Pancreas (tissue), 10 donors: ENCODE results near the gene CIAPIN1. TPM values are rescaled to one million over a fixed set of nuclear protein-coding genes. Genes with fewer than 3 reads are reported as not detected.

ENCODE experiments used
- ATAC-seq, 4 donors: fragments of 200-7000 bp; cut with Tn5 transposase; one replicate each; pipeline versions ENCODE4 v1.8.0 to v1.9.1; 2020; ENCODE audit warnings: mild to moderate bottlenecking in 4 of 4, moderate library complexity in 4 of 4
- DNase-seq, 6 donors: peaks; one replicate each; pipeline ENCODE4 v3.0.0-alpha.2; 2020
- FAIRE-seq: peaks from 2 replicates; lab custom pipeline; 2012; peaks lifted over from hg19 to GRCh38; lab: Jason Lieb, UNC
- H3K27ac ChIP-seq, 4 donors: fragments of 200-600 bp; sonication (generic); 1 replicate in 3 of 4; 2 replicates in 1 of 4; pipeline versions ENCODE4 v1.5.0 to v1.8.0; 2020
- H3K27me3 ChIP-seq, 4 donors: fragments of 200-600 bp; one replicate each; pipeline ENCODE4 v1.8.0; 2021
- H3K36me3 ChIP-seq, 3 donors: fragments of 200-600 bp; sonication (generic) in 1 of 3; one replicate each; pipeline versions ENCODE4 v1.5.0 to v1.8.0; 2020 to 2021
- H3K4me1 ChIP-seq, 3 donors: fragments of 200-600 bp; one replicate each; pipeline ENCODE4 v1.8.0; 2021
- H3K4me3 ChIP-seq, 4 donors: fragments of 200-600 bp; sonication (generic) in 2 of 4; one replicate each; pipeline versions ENCODE4 v1.5.0 to v1.8.0; 2020 to 2021
- H3K9me3 ChIP-seq, 4 donors: fragments of 200-600 bp; one replicate each; pipeline ENCODE4 v1.8.0; 2021
- WGBS, 2 donors: extraction: QIAGEN DNeasy Blood & Tissue Kit; methylation state at CpG; one replicate each; pipeline ENCODE4 v1.1.7; 2013; 5-methylcytosine and 5-hydroxymethylcytosine counted together
- intact Hi-C, 3 donors: fragments of 100-400 bp; cut with DNase I; formaldehyde crosslinking; loops; one replicate each; pipeline versions ENCODE4 v1.11.1 to v1.14.2; 2022
- polyA plus RNA-seq, 2 donors: library from polyadenylated mRNA; stranded (reverse); fragments of 200-250 nt; gene quantifications; one replicate each; pipeline ENCODE4 v1.2.3, GENCODE V29; 2013
- total RNA-seq, 6 donors: library from RNA; stranded (reverse); fragmentation: NEBNext Ultra II Directional in 4 of 6; extraction: Animal tissue kit (Norgen Biotek cat#: 25700) in 4 of 6; gene quantifications; one replicate each; pipeline versions ENCODE4 v1.2.1 to v1.2.4, GENCODE V29; 2021 to 2023
- TF ChIP-seq, protein P1 (sequence below), 4 donors: fragments of 200-600 bp; sonication (generic) in 3 of 4; IDR thresholded peaks; one replicate each; pipeline versions ENCODE4 v1.5.0 to v1.8.0; 2021; ENCODE audit warnings: antibody characterized with exemption in 4 of 4
- donor health status: healthy with polysubstance abuse.
- donor health status: DM: no; HTN: no; CAD: no; lungs with moderate emphysema.
- donor health status: DM: no; HTN: no; CAD: no.
- donor health status: control.
- donor health status: control.
- donor health status: Bipolar disorder and iron deficiency.
- donor health status: DM: yes; HTN: yes; CAD: no.
- donor health status: DM: no; HTN: no; CAD: no.
- donor health status: DM: no; HTN: no; CAD: no.
- donor health status: DM: yes; HTN: yes; CAD: no.

Gene CIAPIN1
- total and polyA plus RNA-seq, 8 donors = 11.6 to 23.8 (median 17.2) TPM

DNA sequence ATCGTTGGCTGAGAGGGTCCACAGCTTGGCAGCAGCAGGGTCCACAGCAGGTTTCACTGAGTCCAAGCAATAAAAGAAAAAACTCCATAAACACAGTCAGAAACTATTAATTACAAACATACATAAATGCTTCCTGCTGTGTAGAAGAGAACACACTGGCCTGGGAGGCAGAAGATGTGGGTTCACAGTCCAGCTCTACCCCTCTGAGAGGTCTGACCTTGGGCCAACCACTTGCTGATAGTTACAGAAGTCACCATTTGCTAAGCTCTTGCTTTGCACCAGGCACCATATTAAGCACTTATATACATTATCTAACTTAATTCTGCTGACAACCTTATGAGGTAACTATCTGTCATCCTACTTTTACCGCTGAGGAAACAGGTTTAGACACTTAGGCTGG, 14.7 kb downstream of the CIAPIN1 start:
- peak; percentile 58 to 94 (median 74) for ATAC-seq
- no peak for FAIRE-seq

DNA sequence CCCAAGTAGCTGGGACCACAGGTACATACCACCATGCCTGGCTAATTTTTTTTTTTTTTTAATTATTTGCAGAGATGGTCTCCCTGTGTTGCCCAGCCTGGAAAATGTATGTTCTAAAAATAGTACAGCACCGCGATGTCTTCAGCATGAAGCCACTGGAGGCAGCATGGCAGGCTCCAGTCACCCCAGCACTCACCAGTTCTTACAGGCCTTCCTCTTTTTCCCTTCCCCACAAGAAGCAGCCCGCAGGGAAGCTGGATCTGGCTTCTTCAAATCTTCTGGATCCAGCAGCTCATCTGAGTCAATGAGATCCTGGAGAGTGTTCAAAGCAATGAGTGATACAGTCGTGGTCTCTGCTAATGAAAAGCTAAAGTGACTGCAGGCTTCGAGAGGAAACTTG, 16.2 kb downstream of the CIAPIN1 start:
- peaks cover 0 to 35% (median 20%) of the 10 kb centered on the region in 3 donors for H3K36me3 ChIP-seq
- H3K4me1 ChIP-seq = no peaks in the 10 kb centered on the region
- WGBS, 2 donors = 80 to 81% methylated on average over 5 of the region's 5 CpGs
- no peak for ATAC-seq
- H3K27me3 ChIP-seq = no peaks in the 10 kb centered on the region
- H3K9me3 ChIP-seq = no peaks in the 10 kb centered on the region
- intact Hi-C loops = no loop called here
- FAIRE-seq = no peak
- TF ChIP-seq, protein P1, sequence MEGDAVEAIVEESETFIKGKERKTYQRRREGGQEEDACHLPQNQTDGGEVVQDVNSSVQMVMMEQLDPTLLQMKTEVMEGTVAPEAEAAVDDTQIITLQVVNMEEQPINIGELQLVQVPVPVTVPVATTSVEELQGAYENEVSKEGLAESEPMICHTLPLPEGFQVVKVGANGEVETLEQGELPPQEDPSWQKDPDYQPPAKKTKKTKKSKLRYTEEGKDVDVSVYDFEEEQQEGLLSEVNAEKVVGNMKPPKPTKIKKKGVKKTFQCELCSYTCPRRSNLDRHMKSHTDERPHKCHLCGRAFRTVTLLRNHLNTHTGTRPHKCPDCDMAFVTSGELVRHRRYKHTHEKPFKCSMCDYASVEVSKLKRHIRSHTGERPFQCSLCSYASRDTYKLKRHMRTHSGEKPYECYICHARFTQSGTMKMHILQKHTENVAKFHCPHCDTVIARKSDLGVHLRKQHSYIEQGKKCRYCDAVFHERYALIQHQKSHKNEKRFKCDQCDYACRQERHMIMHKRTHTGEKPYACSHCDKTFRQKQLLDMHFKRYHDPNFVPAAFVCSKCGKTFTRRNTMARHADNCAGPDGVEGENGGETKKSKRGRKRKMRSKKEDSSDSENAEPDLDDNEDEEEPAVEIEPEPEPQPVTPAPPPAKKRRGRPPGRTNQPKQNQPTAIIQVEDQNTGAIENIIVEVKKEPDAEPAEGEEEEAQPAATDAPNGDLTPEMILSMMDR (IDR thresholded peaks at IDR 0.05) = no peak
- no peak for DNase-seq
- no peak overlapping the region for H3K4me3 ChIP-seq
- H3K27ac ChIP-seq = no peak overlapping the region

More for the DNA sequence above, 14.7 kb downstream of the CIAPIN1 start:
- no peak overlapping the region for H3K4me3 ChIP-seq
- H3K27me3 ChIP-seq = no peaks in the 10 kb centered on the region
- TF ChIP-seq, protein P1 (IDR thresholded peaks at IDR 0.05) = no peak
- no peaks in the 10 kb centered on the region for H3K9me3 ChIP-seq
- H3K36me3 ChIP-seq = peaks cover 0 to 41% (median 20%) of the 10 kb centered on the region in 3 donors
- intact Hi-C loops = no loop called here
- no peak overlapping the region for H3K27ac ChIP-seq
- WGBS, 2 donors = 33 to 70% methylated on average over 2 of the region's 2 CpGs
- H3K4me1 ChIP-seq = no peaks in the 10 kb centered on the region
- no peak for DNase-seq

DNA sequence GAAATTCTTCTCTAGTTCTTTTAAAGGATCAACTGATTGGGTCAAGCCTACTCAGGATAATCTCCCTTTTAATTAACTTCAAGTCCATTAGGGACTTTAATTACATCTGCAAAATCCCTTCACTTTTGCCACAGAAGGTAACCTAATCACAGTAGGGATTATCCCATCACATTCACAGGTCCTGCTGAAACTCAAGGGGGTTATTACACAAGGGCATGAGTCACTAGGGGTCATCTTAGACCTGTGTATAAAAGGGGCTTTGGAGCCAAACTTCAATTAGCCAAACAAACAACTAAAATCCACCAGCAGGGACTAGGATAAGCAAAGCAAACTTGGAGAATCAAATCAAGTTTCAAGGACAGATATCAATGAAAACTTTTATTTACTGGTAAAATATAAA, 19.4 kb downstream of the CIAPIN1 start:
- Histone ChIP-seq H3K4me3 (no peak overlapping the region), H3K9me3 (no peaks in the 10 kb centered on the region), H3K27ac (no peak overlapping the region), H3K27me3 (no peaks in the 10 kb centered on the region), H3K36me3 (peaks cover 0 to 32% (median 10%) of the 10 kb centered on the region in 3 donors), H3K4me1 (no peaks in the 10 kb centered on the region)
- ATAC-seq = no peak
- intact Hi-C loops = loop anchor here in 2 of 3 donors (10.0 kb wide), 2 partner anchors 87 to 333 kb away; partner anchors contain the start of gene CPNE2 (in 1 of the 2)
- TF ChIP-seq, protein P1 (IDR thresholded peaks at IDR 0.05) = no peak
- no peak for FAIRE-seq
- DNase-seq = no peak

DNA sequence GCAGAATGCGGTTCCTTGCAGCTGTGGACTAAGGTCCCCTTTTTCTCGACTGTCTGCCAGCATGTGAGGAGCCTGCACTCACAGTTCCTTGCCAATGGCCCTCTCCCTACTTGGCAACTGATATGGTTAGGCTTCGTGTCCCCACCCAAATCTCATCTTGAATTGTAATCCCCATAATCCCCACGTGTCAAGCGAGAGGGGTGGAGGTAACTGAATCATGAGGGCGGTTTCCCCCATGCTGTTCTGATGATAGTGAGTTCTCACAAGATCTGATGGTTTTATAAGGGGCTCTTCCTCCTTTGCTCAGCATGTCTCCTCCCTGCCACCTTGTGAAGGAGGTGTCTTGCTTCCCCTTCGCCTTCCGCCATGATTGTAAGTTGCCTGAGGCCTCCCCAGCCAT, 19.9 kb downstream of the CIAPIN1 start:
- ATAC-seq (no peak), DNase-seq (no peak), FAIRE-seq (no peak)
- WGBS, 2 donors = 84 to 89% methylated on average over 8 of the region's 8 CpGs
- Histone ChIP-seq H3K27ac (no peak overlapping the region), H3K9me3 (no peaks in the 10 kb centered on the region), H3K36me3 (peaks cover 0 to 32% (median 10%) of the 10 kb centered on the region in 3 donors), H3K4me1 (no peaks in the 10 kb centered on the region), H3K27me3 (no peaks in the 10 kb centered on the region), H3K4me3 (no peak overlapping the region)
- TF ChIP-seq, protein P1 (IDR thresholded peaks at IDR 0.05) = no peak
- intact Hi-C loops = loop anchor here in 2 of 3 donors (10.0 kb wide), 2 partner anchors 87 to 333 kb away; partner anchors contain the start of gene CPNE2 (in 1 of the 2)

DNA sequence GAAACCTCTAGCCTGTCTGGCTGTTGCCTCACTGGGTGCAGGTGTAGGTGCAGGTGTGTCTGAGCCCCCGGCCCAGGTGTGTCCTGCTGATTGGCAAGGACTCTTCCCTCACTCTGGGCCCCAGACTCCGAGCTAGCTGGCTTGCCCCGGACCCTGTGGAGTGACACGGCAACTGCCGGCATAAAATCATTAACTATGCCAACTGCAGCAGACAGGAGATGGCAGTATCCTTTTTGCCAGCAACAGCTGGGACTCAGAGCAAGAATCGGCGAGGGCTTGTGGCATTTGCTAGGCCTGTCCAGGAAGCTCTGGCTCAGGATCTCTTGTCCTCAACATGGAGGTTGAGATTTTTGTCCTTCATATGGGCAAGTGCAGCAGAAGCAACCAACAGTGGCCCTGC, 20.8 kb downstream of the CIAPIN1 start:
- Histone ChIP-seq H3K36me3 (peaks cover 0 to 25% (median 10%) of the 10 kb centered on the region in 3 donors), H3K27me3 (no peaks in the 10 kb centered on the region), H3K27ac (no peak overlapping the region), H3K4me1 (no peaks in the 10 kb centered on the region), H3K9me3 (no peaks in the 10 kb centered on the region), H3K4me3 (no peak overlapping the region)
- 86 to 90% methylated on average over 7 of the region's 7 CpGs for WGBS, 2 donors
- TF ChIP-seq, protein P1 (IDR thresholded peaks at IDR 0.05) = no peak
- ATAC-seq (no peak), FAIRE-seq (no peak), DNase-seq (no peak)
- intact Hi-C loops = loop anchor here in 2 of 3 donors (10.0 kb wide), 2 partner anchors 88 to 332 kb away; partner anchors contain the start of gene CPNE2 (in 1 of the 2)
